WI38 (cell line): ENCODE measurements around the gene NVL.

Experiments
- H3K4me3 ChIP-seq: 2 replicates; pipeline ENCODE4 v1.5.1; 2011; ENCODE audit warnings: low read depth, mild to moderate bottlenecking, control low read depth, low read length
- TF ChIP-seq, protein P1 (sequence below): IDR thresholded peaks from 2 replicates; pipeline ENCODE4 v1.5.1; 2012; ENCODE audit warnings: low read depth, mild to moderate bottlenecking, control low read depth, low read length

The NVL gene

DNA sequence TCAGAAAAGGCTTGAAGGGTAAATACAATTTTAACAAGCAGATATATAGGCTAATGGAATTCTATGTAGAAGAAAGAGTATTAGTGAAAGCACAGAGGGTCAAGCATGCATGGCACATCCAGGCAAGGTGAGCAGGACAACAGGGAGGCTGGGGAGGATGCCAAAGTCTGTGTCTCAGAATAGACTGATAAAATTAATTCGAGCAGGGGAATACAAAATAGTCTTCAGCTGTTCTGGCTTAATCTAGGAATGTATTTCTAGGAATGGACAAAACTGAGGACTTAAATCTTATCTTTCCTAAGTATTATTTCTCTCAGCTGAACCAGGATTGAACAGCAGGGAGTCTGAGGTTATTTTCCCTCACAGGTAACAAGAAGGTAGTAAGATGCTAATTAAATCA, 35.2 kb downstream of the NVL start:
- no peak overlapping the region for H3K4me3 ChIP-seq
- TF ChIP-seq, protein P1, sequence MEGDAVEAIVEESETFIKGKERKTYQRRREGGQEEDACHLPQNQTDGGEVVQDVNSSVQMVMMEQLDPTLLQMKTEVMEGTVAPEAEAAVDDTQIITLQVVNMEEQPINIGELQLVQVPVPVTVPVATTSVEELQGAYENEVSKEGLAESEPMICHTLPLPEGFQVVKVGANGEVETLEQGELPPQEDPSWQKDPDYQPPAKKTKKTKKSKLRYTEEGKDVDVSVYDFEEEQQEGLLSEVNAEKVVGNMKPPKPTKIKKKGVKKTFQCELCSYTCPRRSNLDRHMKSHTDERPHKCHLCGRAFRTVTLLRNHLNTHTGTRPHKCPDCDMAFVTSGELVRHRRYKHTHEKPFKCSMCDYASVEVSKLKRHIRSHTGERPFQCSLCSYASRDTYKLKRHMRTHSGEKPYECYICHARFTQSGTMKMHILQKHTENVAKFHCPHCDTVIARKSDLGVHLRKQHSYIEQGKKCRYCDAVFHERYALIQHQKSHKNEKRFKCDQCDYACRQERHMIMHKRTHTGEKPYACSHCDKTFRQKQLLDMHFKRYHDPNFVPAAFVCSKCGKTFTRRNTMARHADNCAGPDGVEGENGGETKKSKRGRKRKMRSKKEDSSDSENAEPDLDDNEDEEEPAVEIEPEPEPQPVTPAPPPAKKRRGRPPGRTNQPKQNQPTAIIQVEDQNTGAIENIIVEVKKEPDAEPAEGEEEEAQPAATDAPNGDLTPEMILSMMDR = no peak

- no peak overlapping the region for H3K4me3 ChIP-seq
Observed at GRCh38 chr1:224292419-224292818, 37.6 kb downstream of the NVL start.

GRCh38 chr1:224289396-224289795, 40.6 kb downstream of the NVL start:
- TF ChIP-seq, protein P1 = no peak
- H3K4me3 ChIP-seq = no peak overlapping the region

More at GRCh38 chr1:224292419-224292818, 37.6 kb downstream of the NVL start:
- TF ChIP-seq, protein P1 = no peak

DNA sequence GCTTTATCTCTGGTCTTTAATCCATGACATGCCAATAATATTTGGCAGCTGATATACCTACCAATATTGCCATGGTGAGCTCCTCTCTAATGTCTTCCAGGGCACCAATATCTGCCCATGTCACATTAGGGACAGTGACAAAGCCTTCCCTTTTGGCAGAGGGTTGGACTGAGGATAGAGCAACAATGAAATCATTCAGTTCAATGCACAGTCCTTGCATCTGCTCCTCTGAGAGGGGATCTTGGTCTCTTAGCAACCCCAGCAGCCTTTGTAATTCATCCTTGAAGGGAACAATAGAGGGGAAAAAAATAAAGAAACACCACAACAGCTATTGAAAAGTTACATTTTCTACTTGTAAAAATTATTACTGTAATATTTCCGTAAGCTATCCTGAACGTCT, 42.3 kb downstream of the NVL start:
- H3K4me3 ChIP-seq = no peak overlapping the region
- TF ChIP-seq, protein P1 = no peak

GRCh38 chr1:224282140-224282539, 47.8 kb downstream of the NVL start:
- TF ChIP-seq, protein P1 = no peak
- no peak overlapping the region for H3K4me3 ChIP-seq

DNA sequence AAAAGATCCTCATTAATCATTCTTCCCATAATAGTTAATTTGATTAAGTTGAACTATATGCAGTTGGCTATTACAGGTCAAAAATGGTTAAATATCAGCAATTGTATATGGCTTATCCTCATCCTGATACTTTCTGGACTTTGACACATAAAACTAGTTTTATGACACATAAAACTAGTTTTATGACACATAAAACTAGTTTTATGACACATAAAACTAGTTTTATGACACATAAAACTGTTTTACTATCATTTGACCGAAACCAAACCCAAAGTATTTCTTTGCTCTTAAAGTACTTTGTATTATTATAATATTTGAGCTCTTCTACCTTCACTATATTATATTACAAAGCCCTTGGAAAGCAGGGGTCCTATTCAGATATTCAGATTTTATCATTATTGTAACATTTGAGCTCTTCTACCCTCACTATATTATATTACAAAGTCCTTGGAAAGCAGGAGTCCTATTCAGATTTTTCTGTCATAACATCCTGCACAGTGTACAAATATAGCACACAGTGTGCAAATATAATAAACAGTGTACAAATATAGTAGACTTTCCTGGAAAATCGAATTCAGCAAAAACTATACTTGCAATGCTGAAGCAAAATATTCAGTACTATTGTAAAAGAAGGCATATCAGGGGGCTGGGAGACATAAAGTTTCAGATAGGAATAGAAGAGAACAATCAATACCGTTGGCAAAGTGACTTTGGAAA, 53.0 kb downstream of the NVL start:
- TF ChIP-seq, protein P1 = no peak
- H3K4me3 ChIP-seq = no peak overlapping the region

GRCh38 chr1:224274970-224275626, 54.9 kb downstream of the NVL start:
- no peak overlapping the region for H3K4me3 ChIP-seq
- TF ChIP-seq, protein P1 = no peak
